MM.1S (cell line): ENCODE results near the gene LGALS9B.
"Not testable (repeated sequence)": the region's sequence is repeated elsewhere in the genome, so short reads cannot be mapped to it uniquely, and the experiment has no call there.

Source experiments
- DNase-seq: peaks from one replicate; pipeline ENCODE4 v3.0.0-alpha.2; 2015
- H2AFZ ChIP-seq: fragments of 300-600 bp; sonication (generic); 2 replicates; pipeline ENCODE4 v1.6.0; 2016; ENCODE audit warnings: antibody characterized with exemption, low read length
- H3F3A ChIP-seq: fragments of 300-600 bp; sonication (generic); 2 replicates; pipeline ENCODE4 v1.6.1; 2016; ENCODE audit warnings: mild to moderate bottlenecking, antibody characterized with exemption, low read length, moderate library complexity, mixed read lengths; ENCODE audit not compliant: insufficient read depth
- H3K27ac ChIP-seq: fragments of 300-600 bp; sonication (generic); 2 replicates; pipeline ENCODE4 v1.5.1; 2016; ENCODE audit warnings: mild to moderate bottlenecking, low read length
- H3K27me3 ChIP-seq: fragments of 300-600 bp; sonication (generic); replicated peaks from 2 replicates; pipeline ENCODE4 v1.6.0; 2016; ENCODE audit warnings: low read length; ENCODE audit not compliant: insufficient read depth
- H3K36me3 ChIP-seq: fragments of 300-600 bp; sonication (generic); replicated peaks from 2 replicates; pipeline ENCODE4 v1.6.1; 2016; ENCODE audit warnings: mild to moderate bottlenecking, low read length, mixed read lengths; ENCODE audit not compliant: insufficient read depth
- H3K4me1 ChIP-seq: fragments of 300-600 bp; sonication (generic); 2 replicates; pipeline ENCODE4 v1.6.1; 2016; ENCODE audit warnings: low read length, mixed read lengths
- H3K4me2 ChIP-seq: fragments of 300-600 bp; sonication (generic); 2 replicates; pipeline ENCODE4 v1.6.0; 2016; ENCODE audit warnings: low read depth, low read length
- H3K4me3 ChIP-seq: fragments of 300-600 bp; sonication (generic); 2 replicates; pipeline ENCODE4 v1.5.1; 2016; ENCODE audit warnings: low read length, mixed read lengths
- H3K79me2 ChIP-seq: fragments of 300-600 bp; sonication (generic); 2 replicates; pipeline ENCODE4 v1.6.1; 2016; ENCODE audit warnings: mixed run types, low read length, mixed read lengths
- H3K9ac ChIP-seq: fragments of 300-600 bp; sonication (generic); 2 replicates; pipeline ENCODE4 v1.6.1; 2016; ENCODE audit warnings: low read length, mixed read lengths
- H3K9me2 ChIP-seq: fragments of 300-600 bp; sonication (generic); replicated peaks from 2 replicates; pipeline ENCODE4 v1.6.1; 2016; ENCODE audit warnings: mild to moderate bottlenecking, low read length, mixed read lengths; ENCODE audit not compliant: insufficient read depth
- H3K9me3 ChIP-seq: fragments of 300-600 bp; sonication (generic); replicated peaks from 2 replicates; pipeline ENCODE4 v1.6.1; 2016; ENCODE audit warnings: mild to moderate bottlenecking, low read length, mixed read lengths; ENCODE audit not compliant: insufficient read depth
- H4K20me1 ChIP-seq: fragments of 300-600 bp; sonication (generic); 2 replicates; pipeline ENCODE4 v1.6.1; 2016; ENCODE audit warnings: mild to moderate bottlenecking, low read length, moderate library complexity, mixed read lengths; ENCODE audit not compliant: insufficient read depth

Gene LGALS9B

GRCh38 chr17:20400559-20401305 lies 66.6 kb downstream of the LGALS9B start:
- H3K27me3 ChIP-seq, H2AFZ ChIP-seq, H3K9ac ChIP-seq, H3K4me1 ChIP-seq, H4K20me1 ChIP-seq, H3K36me3 ChIP-seq, H3K9me3 ChIP-seq, H3K79me2 ChIP-seq, DNase-seq, H3K27ac ChIP-seq, H3K4me2 ChIP-seq, H3K4me3 ChIP-seq, H3F3A ChIP-seq, H3K9me2 ChIP-seq: not testable (repeated sequence)
